ENCODE results near the gene LCLAT1. TPM values are rescaled to one million over a fixed set of nuclear protein-coding genes. Genes with fewer than 3 reads are reported as not detected.

Gene LCLAT1
- 10 to 100 TPM; 14.8 to 43.9 TPM for total RNA-seq

- TF ChIP-seq CTCF (IDR thresholded peaks at IDR 0.05), result no peak
- no peaks in the 10 kb centered on the region for H3K36me3 ChIP-seq
Observed at GRCh38 chr2:30447149-30448045, at the start of gene LCLAT1. TSS of gene LCLAT1 (plus strand) at chr2:30447246. CDS start at chr2:30525591, 78,345 bp downstream.

GRCh38 chr2:30398084-30398873, 48.8 kb upstream of the LCLAT1 start:
- no peak for DNase-seq (ENCODE audit: low spot score)
- Histone ChIP-seq H3K27ac (no peak overlapping the region), H3K4me3 (no peak overlapping the region), H3K9me3 (no peaks in the 10 kb centered on the region), H3K27me3 (replicated peaks; ENCODE audit: insufficient read depth) (no peaks in the 10 kb centered on the region), H3K4me1 (ENCODE audit: control insufficient read depth in 1 of 2, low read depth in 2 of 2) (peaks cover 11 to 17% of the 10 kb centered on the region in 2 donors), H3K36me3 (no peaks in the 10 kb centered on the region)
- no peak for ATAC-seq (ENCODE audit: insufficient number of reproducible peaks, low FRiP score, low read depth)
- no peak for TF ChIP-seq CTCF (IDR thresholded peaks at IDR 0.05)

More at GRCh38 chr2:30447149-30448045, at the start of gene LCLAT1:
- ATAC-seq (ENCODE audit: insufficient number of reproducible peaks, low FRiP score, low read depth), result peak; percentile 64
- Histone ChIP-seq H3K4me3 (peak within 1 kb of the TSS; percentile 98), H3K27ac (peak within 1 kb of the TSS; percentile 57 to 72), H3K9me3 (no peaks in the 10 kb centered on the region), H3K4me1 (ENCODE audit: control insufficient read depth in 1 of 2, low read depth in 2 of 2) (peaks cover 4 to 23% of the 10 kb centered on the region in 2 donors), H3K27me3 (replicated peaks; ENCODE audit: insufficient read depth) (no peaks in the 10 kb centered on the region)
- peak; percentile 11 for DNase-seq (ENCODE audit: low spot score)

- peaks cover 11 to 30% of the 10 kb centered on the region in 2 donors for H3K4me1 ChIP-seq (ENCODE audit: control insufficient read depth in 1 of 2, low read depth in 2 of 2)
- H3K9me3 ChIP-seq, result no peaks in the 10 kb centered on the region
- TF ChIP-seq CTCF (IDR thresholded peaks at IDR 0.05), result no peak
- H3K27ac ChIP-seq, result peak overlapping the region in 1 of 2 donors; percentile 20
- no peaks in the 10 kb centered on the region for H3K36me3 ChIP-seq
- no peaks in the 10 kb centered on the region for H3K27me3 ChIP-seq (replicated peaks; ENCODE audit: insufficient read depth)
- ATAC-seq (ENCODE audit: insufficient number of reproducible peaks, low FRiP score, low read depth) (no peak), DNase-seq (ENCODE audit: low spot score) (no peak)
- no peak overlapping the region for H3K4me3 ChIP-seq
Observed at GRCh38 chr2:30400151-30400954, 46.7 kb upstream of the LCLAT1 start.

GRCh38 chr2:30402441-30403182, 44.4 kb upstream of the LCLAT1 start:
- no peaks in the 10 kb centered on the region for H3K27me3 ChIP-seq (replicated peaks; ENCODE audit: insufficient read depth)
- no peak for TF ChIP-seq CTCF (IDR thresholded peaks at IDR 0.05)
- no peak for ATAC-seq (ENCODE audit: insufficient number of reproducible peaks, low FRiP score, low read depth)

More at GRCh38 chr2:30402441-30403182, 44.4 kb upstream of the LCLAT1 start:
- H3K27ac ChIP-seq, result no peak overlapping the region
- DNase-seq (ENCODE audit: low spot score), result no peak
- H3K9me3 ChIP-seq, result no peaks in the 10 kb centered on the region
- H3K4me3 ChIP-seq, result no peak overlapping the region
- peaks cover 14 to 34% of the 10 kb centered on the region in 2 donors for H3K4me1 ChIP-seq (ENCODE audit: control insufficient read depth in 1 of 2, low read depth in 2 of 2)
- no peaks in the 10 kb centered on the region for H3K36me3 ChIP-seq
